Measurements from ENCODE around the gene FECH. TPM values are rescaled to one million over a fixed set of nuclear protein-coding genes. Genes with fewer than 3 reads are reported as not detected.

FECH gene
- total RNA-seq, 2 experiments from 2014 or later = 28.2 to 28.8 TPM

- Mint-ChIP-seq H3K27me3 (no peaks in the 10 kb centered on the region), H3K4me1 (no peaks in the 10 kb centered on the region), H3K36me3 (peaks cover 28% of the 10 kb centered on the region), H3K9me3 (ENCODE audit: low read depth) (no peaks in the 10 kb centered on the region), H3K27ac (no peak overlapping the region), H3K4me3 (no peak overlapping the region)
- CTCF ChIA-PET = interaction anchor here (2.5 kb wide), 1 partner anchor 8 kb away, joined by 9 read pairs; no protein-coding TSS in a partner anchor
- no peak for DNase-seq
- no peak for ATAC-seq
These were observed 16.3 kb downstream of the FECH start for GRCh38 chr18:57570162-57570561.

- Mint-ChIP-seq H3K27ac (no peak overlapping the region), H3K36me3 (peaks cover 27% of the 10 kb centered on the region), H3K4me3 (no peak overlapping the region), H3K4me1 (no peaks in the 10 kb centered on the region), H3K27me3 (no peaks in the 10 kb centered on the region), H3K9me3 (ENCODE audit: low read depth) (no peaks in the 10 kb centered on the region)
- CTCF ChIA-PET = no interaction called here
- no peak for ATAC-seq
- DNase-seq = no peak
These were observed 17.4 kb downstream of the FECH start for GRCh38 chr18:57569133-57569532.

- H3K9me3 Mint-ChIP-seq (ENCODE audit: low read depth) = no peaks in the 10 kb centered on the region
- CTCF ChIA-PET = interaction anchor here (0.5 to 2.8 kb wide), 12 partner anchors 9 to 815 kb away, joined by 3 to 10 read pairs (median 3); no protein-coding TSS in a partner anchor
- H3K27ac Mint-ChIP-seq = no peak overlapping the region
- DNase-seq (no peak), ATAC-seq (peak; percentile 63)
- peaks cover 7% of the 10 kb centered on the region for H3K36me3 Mint-ChIP-seq
- no peaks in the 10 kb centered on the region for H3K4me1 Mint-ChIP-seq
- H3K4me3 Mint-ChIP-seq = no peak overlapping the region
- H3K27me3 Mint-ChIP-seq = no peaks in the 10 kb centered on the region
These were observed 24.6 kb downstream of the FECH start for GRCh38 chr18:57561728-57562423.

GRCh38 chr18:57561261-57561660, 25.2 kb downstream of the FECH start:
- H3K9me3 Mint-ChIP-seq (ENCODE audit: low read depth) = no peaks in the 10 kb centered on the region
- H3K4me3 Mint-ChIP-seq = no peak overlapping the region
- ATAC-seq (no peak), DNase-seq (no peak)
- peaks cover 7% of the 10 kb centered on the region for H3K36me3 Mint-ChIP-seq
- no peaks in the 10 kb centered on the region for H3K4me1 Mint-ChIP-seq
- CTCF ChIA-PET = interaction anchor here (0.6 to 2.8 kb wide), 10 partner anchors 10 to 815 kb away, joined by 3 to 10 read pairs (median 4); no protein-coding TSS in a partner anchor
- no peaks in the 10 kb centered on the region for H3K27me3 Mint-ChIP-seq
- H3K27ac Mint-ChIP-seq = no peak overlapping the region

- CTCF ChIA-PET = interaction anchor here (1.2 kb wide), 1 partner anchor 9 kb away, joined by 3 read pairs; no protein-coding TSS in a partner anchor
These were observed 27.2 kb downstream of the FECH start for GRCh38 chr18:57559314-57559713.

GRCh38 chr18:57555134-57555533, 31.4 kb downstream of the FECH start:
- ATAC-seq = no peak
- CTCF ChIA-PET = no interaction called here
- Mint-ChIP-seq H3K27ac (no peak overlapping the region), H3K9me3 (ENCODE audit: low read depth) (no peaks in the 10 kb centered on the region), H3K36me3 (peaks cover 5% of the 10 kb centered on the region), H3K4me1 (no peaks in the 10 kb centered on the region), H3K27me3 (no peaks in the 10 kb centered on the region), H3K4me3 (no peak overlapping the region)
- DNase-seq = no peak

More at GRCh38 chr18:57559314-57559713, 27.2 kb downstream of the FECH start:
- Mint-ChIP-seq H3K4me3 (no peak overlapping the region), H3K9me3 (ENCODE audit: low read depth) (no peaks in the 10 kb centered on the region), H3K27me3 (no peaks in the 10 kb centered on the region), H3K4me1 (no peaks in the 10 kb centered on the region), H3K36me3 (peaks cover 5% of the 10 kb centered on the region), H3K27ac (no peak overlapping the region)
- DNase-seq = no peak
- ATAC-seq = no peak

GRCh38 chr18:57550510-57550909, 36.0 kb downstream of the FECH start:
- H3K27me3 Mint-ChIP-seq = peaks cover under 1% of the 10 kb centered on the region
- DNase-seq = no peak
- no peaks in the 10 kb centered on the region for H3K36me3 Mint-ChIP-seq
- H3K27ac Mint-ChIP-seq = no peak overlapping the region
- peaks cover 1% of the 10 kb centered on the region for H3K4me1 Mint-ChIP-seq
- H3K4me3 Mint-ChIP-seq = no peak overlapping the region
- CTCF ChIA-PET = interaction anchor here (0.9 to 1.3 kb wide), 2 partner anchors 9 to 11 kb away, joined by 3 read pairs; no protein-coding TSS in a partner anchor
- ATAC-seq = no peak
- H3K9me3 Mint-ChIP-seq (ENCODE audit: low read depth) = no peaks in the 10 kb centered on the region

GRCh38 chr18:57547260-57547659, 39.2 kb downstream of the FECH start:
- ATAC-seq (no peak), DNase-seq (no peak)
- no peaks in the 10 kb centered on the region for H3K9me3 Mint-ChIP-seq (ENCODE audit: low read depth)
- H3K27me3 Mint-ChIP-seq = peaks cover 2% of the 10 kb centered on the region
- no peak overlapping the region for H3K4me3 Mint-ChIP-seq
- H3K36me3 Mint-ChIP-seq = no peaks in the 10 kb centered on the region
- H3K4me1 Mint-ChIP-seq = peaks cover 3% of the 10 kb centered on the region
- no peak overlapping the region for H3K27ac Mint-ChIP-seq
- CTCF ChIA-PET = no interaction called here

- peaks cover 3% of the 10 kb centered on the region for H3K4me1 Mint-ChIP-seq
- CTCF ChIA-PET = no interaction called here
These were observed 41.4 kb downstream of the FECH start for GRCh38 chr18:57544936-57545660.

GRCh38 chr18:57543560-57543959, 42.9 kb downstream of the FECH start:
- CTCF ChIA-PET = no interaction called here
- Mint-ChIP-seq H3K27ac (no peak overlapping the region), H3K27me3 (peaks cover 2% of the 10 kb centered on the region), H3K4me1 (peaks cover 3% of the 10 kb centered on the region), H3K4me3 (no peak overlapping the region), H3K36me3 (no peaks in the 10 kb centered on the region), H3K9me3 (ENCODE audit: low read depth) (no peaks in the 10 kb centered on the region)
- no peak for DNase-seq
- no peak for ATAC-seq

More at GRCh38 chr18:57544936-57545660, 41.4 kb downstream of the FECH start:
- Mint-ChIP-seq H3K27ac (no peak overlapping the region), H3K27me3 (peaks cover 2% of the 10 kb centered on the region), H3K9me3 (ENCODE audit: low read depth) (no peaks in the 10 kb centered on the region), H3K4me3 (no peak overlapping the region), H3K36me3 (no peaks in the 10 kb centered on the region)
- DNase-seq (no peak), ATAC-seq (no peak)

- H3K4me1 Mint-ChIP-seq = peaks cover 3% of the 10 kb centered on the region
- H3K36me3 Mint-ChIP-seq = no peaks in the 10 kb centered on the region
- DNase-seq (no peak), ATAC-seq (no peak)
- no peak overlapping the region for H3K4me3 Mint-ChIP-seq
- H3K27me3 Mint-ChIP-seq = peaks cover 2% of the 10 kb centered on the region
- no peak overlapping the region for H3K27ac Mint-ChIP-seq
- no peaks in the 10 kb centered on the region for H3K9me3 Mint-ChIP-seq (ENCODE audit: low read depth)
- CTCF ChIA-PET = no interaction called here
These were observed 43.6 kb downstream of the FECH start for GRCh38 chr18:57542812-57543427.

GRCh38 chr18:57542126-57542525, 44.4 kb downstream of the FECH start:
- no peak for DNase-seq
- no peaks in the 10 kb centered on the region for H3K9me3 Mint-ChIP-seq (ENCODE audit: low read depth)
- H3K36me3 Mint-ChIP-seq = no peaks in the 10 kb centered on the region
- no peak overlapping the region for H3K4me3 Mint-ChIP-seq
- no peak overlapping the region for H3K27ac Mint-ChIP-seq
- CTCF ChIA-PET = no interaction called here
- H3K27me3 Mint-ChIP-seq = peaks cover 2% of the 10 kb centered on the region
- H3K4me1 Mint-ChIP-seq = peaks cover 3% of the 10 kb centered on the region
- ATAC-seq = no peak

- Mint-ChIP-seq H3K27ac (no peak overlapping the region), H3K4me1 (no peaks in the 10 kb centered on the region), H3K4me3 (no peak overlapping the region), H3K36me3 (no peaks in the 10 kb centered on the region), H3K9me3 (ENCODE audit: low read depth) (no peaks in the 10 kb centered on the region), H3K27me3 (no peaks in the 10 kb centered on the region)
- no peak for ATAC-seq
- DNase-seq = no peak
- CTCF ChIA-PET = interaction anchor here (1.4 kb wide), 1 partner anchor 19 kb away, joined by 3 read pairs; no protein-coding TSS in a partner anchor
These were observed 46.8 kb downstream of the FECH start for GRCh38 chr18:57539702-57540101.

Measured in activated CD8-positive, alpha-beta memory T cell treated with anti-CD3 and anti-CD28 coated beads, Interleukin-2, amount 10 ng/mL, durations not matched to agents 7 days and 5 days (primary cell).